Occipital lobe (tissue), 2 donors: ENCODE results near the gene CNP. TPM values are rescaled to one million over a fixed set of nuclear protein-coding genes. Genes with fewer than 3 reads are reported as not detected.

Experiments
- DNase-seq: peaks from one replicate; lab custom pipeline; 2025; lab: John Stamatoyannopoulos, UW
- total RNA-seq: library from RNA; depleted of rRNA; stranded (reverse); fragments of >200 nt; gene quantifications from one replicate; pipeline ENCODE4 v1.2.3, GENCODE V29; 2014

CNP gene
- total RNA-seq, 1 donor from 2014 or later, result 40.7 TPM

DNA sequence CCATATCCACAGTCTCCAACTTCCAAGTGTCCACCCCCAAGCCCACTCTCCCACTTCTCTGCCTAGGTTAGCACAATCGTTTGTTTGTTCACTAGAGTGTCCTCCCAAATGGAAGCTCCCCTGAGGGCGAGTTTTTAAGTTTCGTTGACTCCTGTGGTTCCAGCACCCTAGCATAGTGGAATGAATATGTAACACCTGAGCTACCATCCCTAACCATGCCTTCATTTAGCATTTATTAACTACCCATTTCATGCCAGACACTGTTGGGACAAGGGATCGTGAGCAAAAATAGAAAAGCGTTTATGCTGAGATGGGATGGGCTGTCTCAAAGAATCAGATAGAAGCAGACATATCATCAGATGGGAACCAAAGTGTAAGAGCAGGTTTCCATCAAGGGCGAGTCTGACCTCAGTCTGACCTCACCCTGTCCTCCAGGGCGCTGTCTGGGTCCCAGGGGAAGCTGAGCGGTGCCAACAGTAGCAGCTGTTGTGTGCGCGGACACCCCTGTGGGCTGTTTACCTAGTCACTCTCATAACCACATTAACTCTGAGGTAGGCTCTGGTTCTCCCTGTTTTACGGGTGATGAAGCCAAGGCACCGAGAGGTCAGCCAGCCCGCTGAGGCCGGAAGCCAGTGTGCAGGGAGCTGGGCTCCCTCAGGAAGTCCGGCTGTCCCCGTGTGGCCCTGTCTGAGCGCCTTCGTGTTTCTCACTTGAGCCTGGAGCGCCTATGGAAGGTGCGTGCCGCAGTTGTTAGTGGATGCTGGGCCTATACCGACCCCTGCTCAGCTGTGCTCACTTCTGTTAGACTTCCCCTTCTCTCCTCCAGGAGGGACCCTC, 6.2 kb downstream of the CNP start:
- DNase-seq, result no peak

DNA sequence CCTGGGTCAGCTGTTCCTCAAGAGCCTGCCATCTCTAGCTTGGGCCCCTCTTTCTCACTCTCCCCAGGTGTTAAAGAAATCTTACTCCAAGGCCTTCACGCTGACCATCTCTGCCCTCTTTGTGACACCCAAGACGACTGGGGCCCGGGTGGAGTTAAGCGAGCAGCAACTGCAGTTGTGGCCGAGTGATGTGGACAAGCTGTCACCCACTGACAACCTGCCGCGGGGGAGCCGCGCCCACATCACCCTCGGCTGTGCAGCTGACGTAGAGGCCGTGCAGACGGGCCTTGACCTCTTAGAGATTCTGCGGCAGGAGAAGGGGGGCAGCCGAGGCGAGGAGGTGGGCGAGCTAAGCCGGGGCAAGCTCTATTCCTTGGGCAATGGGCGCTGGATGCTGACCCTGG, 6.8 kb downstream of the CNP start:
- DNase-seq, result no peak

DNA sequence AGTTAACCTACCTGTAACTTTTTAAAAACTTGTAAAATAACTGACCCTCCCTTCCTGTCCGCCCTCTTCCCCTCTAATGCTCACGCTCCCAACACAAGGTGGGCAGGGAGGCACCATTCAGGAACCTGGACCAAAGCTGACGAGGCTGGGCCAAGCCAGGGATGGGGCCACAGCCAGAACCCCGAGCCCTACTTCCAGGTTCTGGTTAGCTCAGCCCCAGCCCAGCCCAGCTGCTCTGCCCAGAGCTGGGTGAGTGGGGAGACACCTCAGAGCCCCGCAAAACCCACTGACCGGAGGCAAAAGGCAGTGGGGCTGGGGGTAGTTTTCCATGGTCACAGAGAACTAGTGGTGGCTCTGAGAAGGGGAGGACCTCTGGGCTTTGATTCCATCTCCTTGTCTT, 7.4 kb downstream of the CNP start:
- no peak for DNase-seq

DNA sequence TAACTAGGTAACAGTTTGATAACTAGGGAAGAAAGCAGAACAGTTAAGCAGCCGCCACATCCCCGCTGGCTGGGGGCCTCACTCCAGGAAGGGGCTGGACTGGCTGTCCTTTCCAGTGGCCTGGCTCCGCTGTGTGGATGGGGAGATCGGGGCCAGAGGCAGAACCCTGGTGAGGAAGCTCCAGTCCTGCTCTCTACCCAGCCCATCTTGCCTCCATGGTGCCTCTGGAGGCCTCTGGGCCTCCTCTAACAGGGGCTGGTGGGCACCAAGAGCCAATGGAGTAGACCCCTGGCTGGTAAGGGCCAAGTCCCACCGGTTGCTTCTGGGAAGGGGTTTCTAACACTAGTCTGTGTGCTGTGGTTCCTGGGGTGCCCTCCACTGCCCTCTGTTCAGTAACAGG, 8.1 kb downstream of the CNP start:
- no peak for DNase-seq

DNA sequence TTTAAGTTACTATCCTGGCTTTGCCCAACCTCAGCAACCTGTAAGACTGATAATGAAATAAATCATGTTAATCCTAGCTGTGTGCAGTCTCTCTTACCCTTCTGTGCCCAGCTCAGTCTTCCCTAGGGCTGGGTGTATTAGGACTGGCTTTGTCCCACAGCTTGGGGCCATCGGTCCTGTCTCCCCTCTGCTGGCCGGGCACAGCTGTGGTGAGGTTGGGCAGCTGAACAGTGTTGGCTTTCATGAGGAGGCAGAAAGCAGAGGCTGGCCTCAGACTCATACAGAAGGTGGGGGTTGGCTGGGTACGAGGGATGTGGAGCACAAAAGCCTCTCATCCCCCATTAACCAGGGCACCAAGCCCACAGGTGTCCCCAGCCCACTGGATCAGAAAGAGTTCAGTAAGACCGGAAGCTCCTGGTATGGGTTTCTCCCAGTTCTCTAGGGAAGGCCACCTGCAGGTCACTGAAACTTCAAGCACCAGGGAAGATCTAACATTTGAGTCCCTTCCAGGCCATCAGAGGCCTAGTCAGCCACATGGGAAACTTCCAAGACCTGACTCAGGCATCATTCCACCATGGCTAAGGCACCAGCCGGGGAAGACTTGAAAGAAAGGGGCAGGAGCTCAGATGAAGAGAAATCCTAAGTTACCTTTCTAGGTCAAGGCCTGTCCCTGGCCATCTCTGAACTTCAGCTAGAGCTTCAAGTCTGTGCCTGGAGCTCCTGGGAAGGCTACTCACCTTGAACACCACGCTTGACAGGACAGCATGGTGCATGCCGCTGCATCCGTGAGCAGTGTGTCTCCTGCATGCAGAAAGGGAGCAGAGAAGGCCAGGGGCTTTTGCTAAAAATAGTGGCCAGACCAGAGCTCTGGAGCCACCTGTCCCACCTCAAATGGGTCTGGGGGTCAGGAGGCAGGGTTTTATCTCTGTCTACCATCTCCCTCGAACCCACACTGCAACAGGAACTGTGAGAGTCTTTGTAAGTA, 8.8 kb downstream of the CNP start:
- DNase-seq, result peak; percentile 64

DNA sequence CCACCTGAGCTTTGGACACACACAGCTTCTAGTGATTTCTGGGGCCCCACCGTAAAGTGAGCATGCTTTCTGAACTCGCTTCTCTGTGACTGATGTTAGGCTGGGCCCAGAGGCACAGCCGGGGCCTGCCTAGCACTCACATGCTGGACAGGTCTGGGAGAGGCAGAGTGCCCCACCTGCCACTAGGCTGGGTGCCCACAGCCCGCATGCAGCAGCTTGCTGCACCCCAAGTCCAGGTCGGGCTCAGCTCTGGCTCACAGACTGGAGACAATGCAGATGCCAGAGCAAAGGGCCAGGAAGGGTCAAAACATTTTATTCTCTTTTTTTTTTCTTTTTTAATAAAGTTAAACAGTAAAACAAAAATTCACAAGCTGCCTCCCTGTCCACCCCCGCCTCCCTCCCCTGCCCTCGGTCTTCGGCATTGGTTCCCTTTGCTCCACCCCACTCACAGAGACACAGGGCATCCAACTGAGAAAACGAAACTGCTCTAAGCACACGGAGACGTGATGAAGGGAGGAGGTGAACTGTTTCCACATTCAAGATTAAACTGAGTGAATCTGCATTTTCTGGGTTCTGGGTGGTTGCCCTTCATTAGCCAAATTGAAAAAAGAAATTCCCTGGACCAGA, 9.7 kb downstream of the CNP start:
- no peak for DNase-seq

DNA sequence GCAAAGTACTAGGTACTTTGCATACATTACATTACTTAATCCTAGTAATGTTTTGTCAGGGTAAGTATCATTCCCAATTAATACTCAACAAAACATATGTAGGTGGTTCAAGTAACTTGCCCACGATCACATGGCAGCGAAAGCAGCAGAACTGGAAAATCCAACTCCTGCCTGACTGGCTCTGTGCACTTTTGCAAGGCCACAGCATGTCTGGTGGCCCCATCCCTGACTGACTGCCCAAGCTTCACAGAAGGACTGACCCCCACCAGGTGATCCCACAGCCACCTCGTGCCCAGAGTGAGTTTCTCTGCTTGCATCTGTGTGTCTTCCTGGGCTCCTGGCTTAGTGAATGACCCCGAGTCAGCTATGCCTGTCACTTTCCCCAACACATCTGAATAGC, 11.4 kb downstream of the CNP start:
- no peak for DNase-seq

DNA sequence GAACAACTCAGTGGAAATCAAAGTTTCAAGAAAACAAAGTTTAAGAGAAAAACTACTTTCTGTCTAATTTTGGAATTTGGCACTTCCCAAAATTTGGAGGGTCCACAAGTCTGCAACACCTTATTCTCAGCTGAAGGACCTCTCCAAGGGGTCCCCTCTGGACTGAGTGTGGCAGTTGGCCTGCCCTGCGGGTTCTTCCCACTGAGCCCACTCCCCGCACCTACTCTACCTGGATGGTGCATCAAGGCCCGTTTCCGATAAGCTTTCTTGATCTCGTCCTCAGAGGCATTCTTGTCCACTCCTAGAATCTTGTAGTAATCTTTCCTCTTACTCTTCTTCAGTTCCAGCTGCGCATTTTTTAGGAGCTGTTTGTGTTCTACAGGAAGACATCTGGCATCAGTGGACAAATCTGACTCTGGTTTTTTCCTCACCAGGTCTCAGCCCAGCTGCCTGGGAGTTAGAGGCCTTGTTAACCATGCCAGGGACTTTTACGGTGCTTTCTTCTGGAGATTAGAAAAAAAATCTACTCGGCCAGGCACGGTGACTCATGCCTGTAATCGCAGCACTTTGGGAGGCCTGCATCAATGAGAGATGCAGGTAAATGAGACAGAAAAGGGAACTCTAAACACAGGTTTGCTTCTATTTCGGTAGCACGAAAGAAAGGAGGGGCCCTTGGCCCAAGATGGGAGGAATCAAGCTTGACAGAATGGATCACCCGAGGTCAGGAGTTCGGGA, 15.6 kb downstream of the CNP start:
- no peak for DNase-seq

DNA sequence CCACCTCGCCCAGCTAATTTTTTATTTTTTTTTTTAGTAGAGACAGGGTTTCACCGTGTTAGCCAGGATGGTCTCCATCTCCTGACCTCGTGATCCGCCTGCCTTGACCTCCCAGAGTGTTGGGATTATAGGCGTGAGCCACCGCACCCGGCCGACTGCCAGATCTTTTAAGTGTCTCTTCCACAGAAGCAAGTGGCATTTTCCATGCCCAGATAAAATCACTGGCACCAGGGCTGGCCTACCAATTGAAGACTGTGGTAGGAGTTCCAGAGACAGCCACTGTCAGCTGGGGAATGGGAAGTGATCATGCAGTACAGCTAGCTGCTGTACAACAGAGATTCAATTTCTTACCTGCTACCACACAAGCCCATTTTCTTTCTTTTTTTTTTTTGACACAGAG, 17.9 kb downstream of the CNP start:
- no peak for DNase-seq

DNA sequence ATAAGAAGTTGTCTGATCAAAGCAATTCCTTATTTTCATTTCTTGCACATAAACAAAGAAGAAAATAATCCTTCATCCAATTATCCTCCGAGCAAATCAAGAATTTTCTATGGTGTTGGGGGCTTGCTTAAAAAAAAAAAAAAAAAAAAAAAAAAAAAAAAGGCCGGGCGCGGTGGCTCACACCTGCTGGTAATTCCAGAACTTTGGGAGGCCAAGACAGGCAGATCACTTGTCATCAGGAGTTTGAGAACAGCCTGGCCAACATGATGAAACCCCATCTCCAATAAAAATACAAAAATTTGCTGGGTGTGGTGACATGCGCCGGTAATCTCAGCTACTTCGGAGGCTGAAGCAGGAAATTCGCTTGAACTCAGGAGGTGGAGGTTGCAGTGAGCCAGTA, 19.3 kb downstream of the CNP start:
- DNase-seq, result no peak

DNA sequence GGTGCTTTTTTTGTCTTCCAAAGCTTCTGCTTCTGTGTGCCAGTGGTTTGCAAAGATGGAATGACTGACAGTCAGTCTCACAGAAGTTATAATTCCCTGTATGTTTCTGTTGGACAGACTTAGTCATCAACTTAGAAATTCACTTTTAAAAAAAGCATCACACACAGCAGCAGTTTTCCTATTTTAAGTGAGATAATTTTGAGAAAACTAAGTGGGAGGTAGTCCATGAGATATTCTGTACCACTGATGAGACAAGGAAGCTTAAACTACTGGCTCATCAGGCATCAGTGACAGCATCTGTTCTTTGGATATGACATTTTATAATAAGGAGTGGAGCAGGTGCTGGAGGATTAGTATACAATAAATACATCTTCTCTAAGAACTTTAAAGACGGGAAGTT, 20.0 kb downstream of the CNP start:
- no peak for DNase-seq

DNA sequence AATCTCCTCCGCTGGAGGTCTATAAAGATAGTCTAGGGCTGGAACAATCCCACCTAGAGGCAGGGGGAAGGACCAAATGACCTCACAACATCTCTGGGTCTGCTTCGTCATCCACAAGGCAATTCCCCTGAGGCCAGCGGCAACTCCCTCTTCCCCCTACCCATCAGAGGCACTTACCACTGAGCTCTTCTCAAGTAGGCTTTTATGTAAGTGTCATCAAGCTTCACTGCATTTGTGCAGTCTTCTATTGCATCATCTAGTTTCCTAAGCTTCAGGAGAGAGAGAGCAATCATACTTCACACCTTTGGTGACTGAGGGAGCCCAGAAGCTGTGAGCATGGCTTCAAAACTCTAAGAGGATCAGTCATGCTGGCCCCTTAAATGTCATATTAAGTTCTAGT, 21.0 kb downstream of the CNP start:
- DNase-seq, result no peak

DNA sequence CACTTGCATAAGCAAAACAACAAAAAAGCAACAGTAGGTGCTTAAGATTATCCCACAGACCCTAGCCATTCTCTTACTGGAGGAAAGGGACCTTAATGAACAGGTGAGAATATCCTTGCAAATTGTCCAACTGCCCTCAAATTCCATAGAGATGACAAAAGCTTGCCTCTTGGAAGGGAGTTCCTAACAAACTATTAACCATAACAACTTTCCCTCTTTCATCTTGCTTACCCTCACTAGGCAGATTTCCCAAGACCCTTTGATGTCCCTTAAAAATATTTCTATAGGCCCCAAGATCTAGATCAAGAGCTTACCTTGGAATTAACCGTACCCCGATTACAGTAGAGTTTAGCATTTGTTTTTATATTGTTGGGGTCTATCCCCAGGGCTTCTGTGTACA, 21.8 kb downstream of the CNP start:
- no peak for DNase-seq

DNA sequence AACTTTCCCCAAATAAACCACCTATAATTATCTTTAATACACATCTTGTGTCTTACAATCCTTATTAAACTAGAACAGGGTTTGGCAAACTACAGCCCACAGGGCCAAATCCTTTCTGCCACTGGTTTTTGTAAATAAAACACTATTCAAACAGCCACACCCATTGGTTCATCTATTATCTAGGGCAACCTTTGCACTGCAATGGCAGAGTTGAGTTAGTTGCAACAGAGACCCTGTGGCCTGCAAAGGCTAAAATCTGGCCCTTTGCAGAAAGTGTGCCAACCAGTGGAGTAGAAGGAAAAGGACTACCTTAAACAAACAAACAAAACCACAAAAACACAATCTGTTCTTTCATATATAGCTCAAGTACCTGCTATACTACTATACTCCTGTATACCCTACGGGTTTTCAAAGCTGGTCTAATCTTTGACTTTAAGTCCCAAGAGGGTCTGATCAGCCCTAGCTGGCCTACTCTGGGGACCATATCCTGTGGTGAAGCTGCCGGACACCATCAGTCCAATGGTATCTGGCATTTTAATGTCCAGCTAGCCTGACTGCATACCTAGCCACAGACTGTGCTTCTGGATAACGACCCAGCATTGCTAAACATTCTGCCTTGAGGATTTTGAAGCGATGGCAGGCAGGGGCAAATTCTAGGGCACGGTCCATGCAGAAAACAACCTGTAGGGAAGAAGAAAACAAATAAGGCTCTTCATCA, 23.3 kb downstream of the CNP start:
- no peak for DNase-seq

DNA sequence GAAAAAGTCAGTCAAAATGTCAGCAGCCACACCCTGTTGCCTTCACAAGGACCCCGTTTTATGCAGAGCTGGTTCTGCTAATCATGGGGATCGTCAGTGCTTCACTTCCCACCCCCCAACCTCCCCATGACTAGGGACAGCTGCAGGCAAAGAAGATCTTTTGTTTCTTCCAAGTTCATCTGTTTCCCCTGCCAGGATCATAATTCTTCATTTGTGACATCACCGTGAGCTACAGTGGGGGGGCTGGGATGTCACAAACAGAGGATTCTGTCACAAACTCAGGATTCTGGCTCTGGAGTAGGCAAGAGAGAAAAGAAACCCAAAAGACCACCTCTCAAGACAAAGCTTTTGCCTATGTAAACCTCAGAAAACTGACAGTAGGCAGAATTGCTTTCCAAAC, 26.0 kb downstream of the CNP start:
- peak; percentile 54 for DNase-seq

DNA sequence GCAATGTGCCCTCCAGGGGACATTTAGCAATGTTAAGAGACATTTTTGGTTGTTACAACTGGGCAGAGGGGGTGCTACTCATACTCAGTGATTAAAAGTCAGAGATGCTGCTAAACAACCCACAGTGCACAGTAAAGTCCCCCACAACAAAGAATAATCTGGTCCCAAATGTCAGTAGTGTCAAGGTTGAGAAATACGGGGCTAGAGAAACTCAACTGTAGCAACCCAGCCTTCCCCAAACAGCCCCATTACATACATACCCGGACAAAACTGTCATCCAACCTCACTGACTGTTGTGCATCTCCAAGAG, 30.2 kb downstream of the CNP start:
- DNase-seq, result no peak

DNA sequence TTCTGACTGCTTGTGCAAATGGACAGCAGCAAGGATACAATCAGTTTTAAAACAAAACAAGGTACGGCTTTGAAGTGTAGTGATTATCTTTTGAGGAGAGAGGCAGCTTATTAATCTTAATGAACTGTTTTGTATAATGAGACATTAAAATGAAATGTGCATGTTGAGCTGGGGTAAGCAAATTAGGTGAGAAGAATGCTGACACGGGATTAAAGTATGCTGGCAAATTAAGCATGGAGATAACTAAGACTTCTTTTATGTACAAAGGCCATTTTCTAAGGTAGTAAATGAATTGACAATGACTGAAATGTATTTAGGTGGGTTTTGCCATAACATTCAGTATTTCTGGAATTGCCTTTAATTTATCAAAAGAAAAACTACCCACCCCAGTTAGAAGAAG, 31.9 kb downstream of the CNP start:
- no peak for DNase-seq

DNA sequence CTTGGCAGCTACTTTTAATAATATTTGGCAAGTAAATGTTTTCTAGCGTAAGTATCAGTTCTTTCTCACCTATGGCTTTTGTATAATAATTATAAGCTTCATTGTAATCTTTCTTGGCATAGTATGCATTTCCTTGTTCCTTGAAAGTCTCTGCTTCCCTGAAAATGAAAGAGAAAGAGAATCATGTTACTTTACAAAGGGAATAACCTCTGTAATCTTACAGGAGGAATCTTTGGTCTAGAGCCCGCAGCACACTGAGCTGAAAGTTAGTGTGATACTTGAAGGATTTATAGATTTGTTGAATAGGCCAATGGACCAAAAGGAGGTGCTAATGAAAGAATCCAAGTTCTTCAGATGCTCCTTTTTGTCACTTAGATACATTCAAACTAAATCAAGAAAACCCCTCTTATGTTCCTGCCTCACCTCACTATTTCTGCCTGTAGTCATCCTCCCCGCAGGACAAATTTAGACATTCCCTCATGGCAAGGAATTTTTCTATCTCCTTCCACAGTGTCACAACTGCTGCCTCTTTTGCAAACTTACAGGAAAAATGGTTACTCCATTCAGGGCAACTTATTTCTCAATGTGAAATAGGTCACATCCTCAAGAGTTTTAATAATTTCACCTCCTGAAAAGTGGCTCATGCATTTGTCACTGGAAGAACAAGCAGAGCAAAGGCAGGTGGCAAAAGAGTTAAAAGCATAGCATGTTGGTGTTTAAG, 34.0 kb downstream of the CNP start:
- DNase-seq, result no peak

DNA sequence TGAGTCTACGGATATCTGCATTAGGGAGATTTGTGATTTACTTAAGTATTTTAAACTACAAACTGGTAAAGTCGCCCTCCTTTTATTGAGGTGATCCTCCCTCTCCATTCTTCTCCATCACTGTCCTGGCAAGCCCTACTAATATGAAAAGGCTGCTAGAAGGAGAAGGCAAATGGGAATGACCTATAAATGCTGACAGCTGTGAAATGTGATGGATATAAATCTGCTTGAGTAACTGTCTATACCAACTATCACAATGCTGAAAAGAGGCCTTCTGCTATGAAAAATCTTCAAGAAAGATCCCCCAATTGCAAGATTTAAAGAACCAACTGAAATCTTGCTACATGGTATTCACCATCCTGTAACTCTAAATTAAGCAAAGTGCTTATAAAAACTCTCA, 35.1 kb downstream of the CNP start:
- DNase-seq, result no peak

DNA sequence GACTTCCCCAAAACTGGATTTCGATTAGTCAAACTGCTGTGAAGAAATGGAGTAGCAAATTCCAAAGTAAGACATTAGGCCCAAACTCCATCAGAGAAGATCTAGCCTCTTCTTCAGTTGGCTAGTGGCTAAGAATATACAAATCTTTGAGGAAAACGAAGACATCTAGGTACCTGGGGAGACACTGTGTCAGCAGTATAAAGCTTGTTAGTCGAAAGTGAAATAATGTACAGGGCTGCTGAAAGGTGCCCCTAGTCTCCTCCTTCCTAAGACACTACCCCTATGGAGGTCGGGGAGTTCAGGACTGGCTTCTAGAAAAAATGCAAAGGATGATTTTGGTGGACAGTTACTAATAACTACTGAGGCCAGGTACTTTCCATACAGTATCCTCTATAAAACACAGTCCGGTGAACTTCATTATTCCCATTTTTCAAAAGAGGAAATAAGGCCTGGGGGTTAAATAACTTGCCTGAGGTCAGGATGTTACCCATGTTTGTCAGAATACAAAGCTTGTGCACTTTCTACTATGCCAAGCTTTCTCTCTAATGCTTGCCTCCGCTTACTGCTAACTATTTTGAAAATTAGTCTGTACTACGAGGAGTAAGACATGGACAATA, 35.7 kb downstream of the CNP start:
- no peak for DNase-seq
